Measurements from ENCODE around the gene KCNIP1.

- no peak for TF ChIP-seq CTCF (IDR thresholded peaks at IDR 0.05)
- TF ChIP-seq POLR2AphosphoS5 (IDR thresholded peaks at IDR 0.05): no peak
Observed at GRCh38 chr5:170485616-170485911, 18.3 kb upstream of the KCNIP1 start.

Measured in esophagus muscularis mucosa (tissue), 3 donors.